ENCODE data around the gene POU2AF2. TPM values are rescaled to one million over a fixed set of nuclear protein-coding genes. Genes with fewer than 3 reads are reported as not detected.

Gene POU2AF2
- total RNA-seq, 3 donors from 2014 or later (not counting 1 experiment from before 2014, with no cell fraction given) = not detected

DNA sequence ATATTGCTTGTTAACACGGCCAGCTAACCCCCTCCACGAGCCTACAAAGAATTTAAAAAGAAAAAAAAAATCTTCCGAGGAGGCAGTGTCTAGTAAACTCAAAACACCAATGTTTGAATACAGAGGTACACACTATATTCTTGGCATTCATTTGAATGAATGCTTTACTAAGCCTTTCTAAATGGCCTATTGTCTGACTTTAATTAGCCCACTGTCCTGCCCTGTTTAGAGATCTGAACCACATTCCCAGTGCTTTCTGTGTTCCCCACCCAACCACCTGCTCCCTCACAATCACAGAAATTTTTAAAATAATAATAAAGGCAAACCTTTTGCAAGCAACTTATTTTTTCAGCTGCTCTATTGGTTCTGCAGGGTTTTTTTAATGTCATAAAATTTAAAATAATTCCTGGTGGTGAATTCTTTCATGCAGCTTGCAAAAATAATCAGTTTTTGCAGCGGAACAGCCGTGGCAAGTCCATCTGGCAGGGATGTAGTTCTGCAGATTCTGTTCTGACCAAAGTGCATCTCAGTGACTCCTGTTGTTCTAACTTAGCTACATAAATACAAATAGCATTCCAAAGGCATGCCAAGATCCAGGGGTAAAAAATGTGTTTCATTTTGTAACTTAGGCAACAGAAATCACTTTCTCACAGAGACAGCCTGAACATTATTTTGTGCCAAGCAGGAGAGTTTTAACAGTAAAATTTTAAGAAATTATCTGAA, 23.8 kb downstream of the POU2AF2 start:
- TF ChIP-seq, protein P1, sequence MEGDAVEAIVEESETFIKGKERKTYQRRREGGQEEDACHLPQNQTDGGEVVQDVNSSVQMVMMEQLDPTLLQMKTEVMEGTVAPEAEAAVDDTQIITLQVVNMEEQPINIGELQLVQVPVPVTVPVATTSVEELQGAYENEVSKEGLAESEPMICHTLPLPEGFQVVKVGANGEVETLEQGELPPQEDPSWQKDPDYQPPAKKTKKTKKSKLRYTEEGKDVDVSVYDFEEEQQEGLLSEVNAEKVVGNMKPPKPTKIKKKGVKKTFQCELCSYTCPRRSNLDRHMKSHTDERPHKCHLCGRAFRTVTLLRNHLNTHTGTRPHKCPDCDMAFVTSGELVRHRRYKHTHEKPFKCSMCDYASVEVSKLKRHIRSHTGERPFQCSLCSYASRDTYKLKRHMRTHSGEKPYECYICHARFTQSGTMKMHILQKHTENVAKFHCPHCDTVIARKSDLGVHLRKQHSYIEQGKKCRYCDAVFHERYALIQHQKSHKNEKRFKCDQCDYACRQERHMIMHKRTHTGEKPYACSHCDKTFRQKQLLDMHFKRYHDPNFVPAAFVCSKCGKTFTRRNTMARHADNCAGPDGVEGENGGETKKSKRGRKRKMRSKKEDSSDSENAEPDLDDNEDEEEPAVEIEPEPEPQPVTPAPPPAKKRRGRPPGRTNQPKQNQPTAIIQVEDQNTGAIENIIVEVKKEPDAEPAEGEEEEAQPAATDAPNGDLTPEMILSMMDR (IDR thresholded peaks at IDR 0.05) = no peak
- no peaks in the 10 kb centered on the region for H3K9me3 ChIP-seq (ENCODE audit: control insufficient read depth, insufficient read depth, low read length)
- Mint-ChIP-seq H3K27ac (no peak overlapping the region), H3K4me3 (no peak overlapping the region), H3K4me1 (peaks cover 0 to 4% of the 10 kb centered on the region in 2 donors), H3K36me3 (no peaks in the 10 kb centered on the region), H3K9me3 (no peaks in the 10 kb centered on the region), H3K27me3 (ENCODE audit: low read depth in 2 of 2) (peaks cover 5 to 14% of the 10 kb centered on the region in 2 donors)
- intact Hi-C loops (cut with micrococcal nuclease) = no loop called here
- no peak overlapping the region for H3K4me3 ChIP-seq (ENCODE audit: low read length)
- no peak overlapping the region for H3K27ac ChIP-seq (ENCODE audit: low read length)
- WGBS (ENCODE audit: insufficient coverage) = 81% methylated on average over 5 of the region's 5 CpGs
- H3K27me3 ChIP-seq (ENCODE audit: control insufficient read depth, insufficient read depth, low read length) = no peaks in the 10 kb centered on the region
- ATAC-seq (no peak), DNase-seq (no peak)
- no peaks in the 10 kb centered on the region for H3K4me1 ChIP-seq (ENCODE audit: control insufficient read depth, insufficient read depth, low read length)
- no peaks in the 10 kb centered on the region for H3K36me3 ChIP-seq (ENCODE audit: control insufficient read depth, insufficient read depth, low read length)

DNA sequence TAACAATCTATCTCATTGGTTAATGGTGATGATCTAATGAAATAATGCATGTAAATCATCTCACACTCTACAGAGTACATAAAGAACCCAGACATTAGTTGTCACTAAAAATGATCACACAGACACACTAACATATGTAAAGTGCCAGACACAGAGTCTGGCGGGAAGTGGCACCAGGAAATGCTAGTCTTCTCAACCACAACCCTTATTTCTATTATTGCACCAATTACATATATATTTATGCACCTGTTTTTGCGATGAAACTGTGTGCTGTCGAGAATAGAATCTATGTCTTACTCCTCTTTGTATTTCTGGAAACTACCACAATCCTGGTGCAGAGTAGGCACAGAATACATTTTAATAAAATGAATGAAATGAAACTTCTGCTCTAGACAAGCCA, 26.9 kb downstream of the POU2AF2 start:
- no peaks in the 10 kb centered on the region for H3K36me3 Mint-ChIP-seq
- WGBS (ENCODE audit: insufficient coverage) = 57% methylated on average over 3 of the region's 3 CpGs
- H3K4me3 Mint-ChIP-seq = no peak overlapping the region

DNA sequence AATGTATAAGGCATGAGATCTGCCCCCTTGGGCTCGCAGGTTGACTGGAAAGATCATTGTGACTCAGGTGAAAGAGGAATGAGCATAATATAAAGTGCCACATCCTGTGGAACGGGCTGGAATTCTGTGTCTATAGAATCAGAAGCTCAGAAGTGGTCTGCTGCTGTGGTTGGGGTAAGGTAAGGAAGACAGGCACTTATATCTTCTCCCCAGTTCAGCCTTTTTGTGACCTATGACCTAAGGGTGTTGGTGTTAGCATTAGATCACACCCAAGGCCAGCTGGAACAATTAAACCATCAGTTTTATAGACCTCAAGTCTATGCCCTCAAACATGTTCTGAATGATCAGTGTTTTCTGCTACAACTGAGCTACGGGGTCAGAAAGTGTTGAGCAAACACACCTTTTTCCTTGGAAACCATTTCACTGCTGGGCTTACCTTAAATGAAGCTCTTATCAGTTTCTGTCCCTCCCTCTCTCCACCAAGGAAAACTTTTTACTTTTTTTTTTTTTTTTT, 37.1 kb downstream of the POU2AF2 start:
- H3K4me3 Mint-ChIP-seq = no peak overlapping the region
- H3K27ac Mint-ChIP-seq = no peak overlapping the region
- H3K4me1 Mint-ChIP-seq = no peaks in the 10 kb centered on the region
- intact Hi-C loops (cut with micrococcal nuclease) = loop anchor here (1.0 kb wide), 1 partner anchor 164 kb away; no protein-coding TSS in a partner anchor
- H3K27me3 ChIP-seq (ENCODE audit: control insufficient read depth, insufficient read depth, low read length) = no peaks in the 10 kb centered on the region
- no peak overlapping the region for H3K27ac ChIP-seq (ENCODE audit: low read length)
- WGBS (ENCODE audit: insufficient coverage) = 60% methylated on average over 3 of the region's 3 CpGs
- no peaks in the 10 kb centered on the region for H3K36me3 Mint-ChIP-seq
- no peak overlapping the region for H3K4me3 ChIP-seq (ENCODE audit: low read length)
- no peak for DNase-seq
- H3K9me3 Mint-ChIP-seq = no peaks in the 10 kb centered on the region
- ATAC-seq = no peak
- peaks cover 7 to 12% of the 10 kb centered on the region in 2 donors for H3K27me3 Mint-ChIP-seq (ENCODE audit: low read depth in 2 of 2)
- H3K9me3 ChIP-seq (ENCODE audit: control insufficient read depth, insufficient read depth, low read length) = no peaks in the 10 kb centered on the region
- no peaks in the 10 kb centered on the region for H3K4me1 ChIP-seq (ENCODE audit: control insufficient read depth, insufficient read depth, low read length)
- H3K36me3 ChIP-seq (ENCODE audit: control insufficient read depth, insufficient read depth, low read length) = no peaks in the 10 kb centered on the region
- TF ChIP-seq, protein P1 (IDR thresholded peaks at IDR 0.05) = no peak

More for the DNA sequence above, 26.9 kb downstream of the POU2AF2 start:
- no peak overlapping the region for H3K4me3 ChIP-seq (ENCODE audit: low read length)
- ATAC-seq (peak in 1 of 3 donors; percentile 14), DNase-seq (no peak)
- no peaks in the 10 kb centered on the region for H3K4me1 ChIP-seq (ENCODE audit: control insufficient read depth, insufficient read depth, low read length)
- Mint-ChIP-seq H3K4me1 (peaks cover 0 to 4% of the 10 kb centered on the region in 2 donors), H3K9me3 (no peaks in the 10 kb centered on the region), H3K27ac (no peak overlapping the region), H3K27me3 (ENCODE audit: low read depth in 2 of 2) (peaks cover 19 to 20% of the 10 kb centered on the region in 2 donors)
- intact Hi-C loops (cut with micrococcal nuclease) = no loop called here
- H3K9me3 ChIP-seq (ENCODE audit: control insufficient read depth, insufficient read depth, low read length) = no peaks in the 10 kb centered on the region
- TF ChIP-seq, protein P1 (IDR thresholded peaks at IDR 0.05) = no peak
- no peaks in the 10 kb centered on the region for H3K36me3 ChIP-seq (ENCODE audit: control insufficient read depth, insufficient read depth, low read length)
- H3K27me3 ChIP-seq (ENCODE audit: control insufficient read depth, insufficient read depth, low read length) = no peaks in the 10 kb centered on the region
- no peak overlapping the region for H3K27ac ChIP-seq (ENCODE audit: low read length)
